Posterior vena cava (tissue), 2 donors: Measurements from ENCODE around the gene PPP1R7. TPM values are rescaled to one million over a fixed set of nuclear protein-coding genes. Genes with fewer than 3 reads are reported as not detected.

Experiments used
- DNase-seq: peaks from one replicate; pipeline ENCODE4 v3.0.0-alpha.2; 2020; ENCODE audit warnings: low spot score
- intact Hi-C, 2 donors: fragments of 100-400 bp; cut with DNase I; formaldehyde crosslinking; loops; one replicate each; pipeline versions ENCODE4 v1.14.1 to v1.14.2; 2022 to 2023
- total RNA-seq, 2 donors: library from RNA; stranded (reverse); fragmentation: NEBNext Ultra II Directional; extraction: Animal tissue kit (Norgen Biotek cat#: 25700); gene quantifications; one replicate each; pipeline ENCODE4 v1.2.1, GENCODE V29; 2021
- donor health status: DM: yes; HTN: yes; CAD: no.
- donor health status: DM: yes; HTN: yes; CAD: no.

Gene PPP1R7
- total RNA-seq, 2 donors from 2014 or later: 49.3 to 53.0 TPM

- intact Hi-C loops: no loop called here
- peak; percentile 53 for DNase-seq
These were observed 14.1 kb upstream of the PPP1R7 start for GRCh38 chr2:241136191-241136590.

DNA sequence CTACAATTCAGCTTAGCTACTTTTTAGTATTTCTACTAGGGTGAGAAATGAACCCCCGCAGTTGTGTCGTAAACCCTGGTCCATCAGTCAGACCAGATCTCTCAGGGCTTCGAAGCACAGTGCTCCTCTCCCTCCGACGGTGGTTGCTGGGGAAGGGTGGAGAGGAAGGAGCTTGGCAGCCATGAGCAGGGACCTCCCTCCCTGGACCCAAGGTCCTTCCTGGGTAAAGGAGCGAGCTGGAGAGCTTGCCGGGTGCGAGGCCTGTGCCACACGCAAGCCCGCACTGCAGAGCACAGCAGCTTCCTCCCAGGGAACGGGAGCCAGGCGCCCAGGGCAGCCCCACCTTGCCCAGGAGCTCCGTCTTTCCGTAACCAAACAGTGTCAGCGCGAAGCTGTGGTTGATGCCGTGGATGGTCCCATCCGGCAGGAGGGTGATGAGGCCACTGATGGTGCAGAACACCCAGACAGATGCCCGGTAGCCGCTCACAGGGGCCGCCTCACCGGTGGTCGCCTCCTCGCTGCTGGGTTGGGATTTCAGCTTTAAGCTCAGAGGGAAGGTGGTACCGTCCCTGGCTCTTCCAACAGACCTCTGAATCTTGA, 13.5 kb upstream of the PPP1R7 start:
- intact Hi-C loops: no loop called here
- DNase-seq: peak; percentile 50

DNA sequence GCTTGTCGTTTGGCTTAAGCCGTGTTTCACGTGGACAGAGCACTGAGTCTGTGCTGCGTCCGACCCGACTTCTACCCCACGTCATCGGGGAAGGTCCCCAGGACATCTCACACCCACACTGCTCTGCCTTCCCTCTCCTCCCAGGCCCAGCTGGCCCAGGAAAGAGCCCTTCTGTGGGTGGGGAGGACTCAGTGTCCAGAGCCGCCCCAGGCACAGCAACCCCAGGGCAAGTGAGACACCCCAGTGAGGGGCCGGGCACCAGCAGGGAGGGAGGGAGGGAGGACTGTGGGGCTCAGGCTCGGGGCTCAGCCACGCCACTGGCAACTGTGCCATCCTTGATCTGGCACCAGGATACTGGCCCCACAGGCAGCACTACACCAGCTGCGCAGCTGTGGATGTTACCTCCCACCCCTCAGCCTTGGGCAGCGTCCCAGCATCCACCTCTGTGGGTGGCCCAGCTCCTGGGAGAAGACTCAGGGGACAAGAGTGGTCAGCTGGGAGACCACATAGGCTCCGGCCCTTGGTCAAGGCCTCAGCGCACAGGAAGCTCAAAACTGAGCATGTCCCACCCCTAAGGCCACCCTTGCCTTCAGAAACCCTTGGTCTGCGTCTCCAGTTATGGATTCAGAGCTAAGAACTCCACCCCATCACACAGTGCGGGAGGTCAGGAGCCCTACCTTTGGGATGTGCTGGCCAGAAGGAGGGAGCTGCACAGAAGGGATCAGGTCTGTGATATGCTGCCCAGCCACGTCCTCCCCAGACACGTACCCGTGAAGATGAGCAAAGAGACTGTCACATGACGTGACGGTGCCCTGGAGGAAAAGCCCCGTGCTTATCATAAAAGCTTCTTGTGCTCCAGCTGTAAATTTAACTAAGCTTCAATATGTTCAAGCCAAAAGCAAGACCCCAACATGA, 12.7 kb upstream of the PPP1R7 start:
- intact Hi-C loops: no loop called here

GRCh38 chr2:241138471-241138870, 11.8 kb upstream of the PPP1R7 start:
- intact Hi-C loops: no loop called here
- peak; percentile 71 for DNase-seq

More for the DNA sequence above, 12.7 kb upstream of the PPP1R7 start:
- DNase-seq: peak; percentile 61

GRCh38 chr2:241139531-241140444, 10.5 kb upstream of the PPP1R7 start:
- DNase-seq: peak; percentile 62
- intact Hi-C loops: no loop called here

GRCh38 chr2:241140445-241140840, 9.8 kb upstream of the PPP1R7 start:
- peak; percentile 15 for DNase-seq
- intact Hi-C loops: no loop called here

GRCh38 chr2:241141214-241141770, 9.0 kb upstream of the PPP1R7 start:
- intact Hi-C loops: no loop called here
- peak; percentile 70 for DNase-seq

DNA sequence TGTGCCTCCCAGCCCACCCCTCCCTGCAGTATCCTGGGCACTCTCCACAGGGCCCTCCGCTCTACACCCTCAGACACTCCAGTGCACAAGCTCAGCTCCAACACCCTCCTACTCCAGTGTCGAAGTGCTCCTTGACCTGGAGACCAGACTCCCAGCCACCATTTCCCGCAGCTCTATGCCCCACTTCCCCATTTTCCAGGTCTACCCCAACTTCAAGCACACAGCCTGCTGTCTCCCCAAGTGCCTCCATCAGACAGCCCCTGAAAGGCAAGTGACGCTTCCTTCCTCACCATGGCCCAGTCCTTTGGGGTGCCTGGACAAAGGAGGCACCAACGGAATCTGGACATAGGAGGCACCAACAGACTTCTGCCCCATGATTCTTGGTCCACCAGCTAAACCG, 8.2 kb upstream of the PPP1R7 start:
- peak; percentile 31 for DNase-seq
- intact Hi-C loops: no loop called here

DNA sequence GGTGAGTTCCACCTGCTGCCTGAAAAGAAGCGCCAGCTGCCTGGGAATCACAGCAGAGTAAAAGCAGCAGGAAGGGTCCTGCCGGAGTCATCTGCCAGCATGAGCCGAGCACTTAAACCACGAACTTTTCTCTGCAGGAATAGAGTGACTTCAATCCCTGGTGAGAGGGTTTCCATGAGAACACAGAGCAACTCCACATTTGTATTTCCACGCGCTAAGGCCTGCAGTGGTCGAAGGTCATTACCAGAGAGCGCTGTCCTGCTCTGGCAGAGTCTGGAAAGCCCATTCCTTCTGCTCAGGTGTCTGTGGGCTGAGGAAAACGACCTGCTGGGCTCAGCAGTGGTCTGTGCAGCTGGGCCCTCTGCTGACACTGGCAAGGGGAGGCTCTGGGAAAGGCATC, 7.7 kb upstream of the PPP1R7 start:
- intact Hi-C loops: no loop called here
- peak; percentile 43 for DNase-seq

DNA sequence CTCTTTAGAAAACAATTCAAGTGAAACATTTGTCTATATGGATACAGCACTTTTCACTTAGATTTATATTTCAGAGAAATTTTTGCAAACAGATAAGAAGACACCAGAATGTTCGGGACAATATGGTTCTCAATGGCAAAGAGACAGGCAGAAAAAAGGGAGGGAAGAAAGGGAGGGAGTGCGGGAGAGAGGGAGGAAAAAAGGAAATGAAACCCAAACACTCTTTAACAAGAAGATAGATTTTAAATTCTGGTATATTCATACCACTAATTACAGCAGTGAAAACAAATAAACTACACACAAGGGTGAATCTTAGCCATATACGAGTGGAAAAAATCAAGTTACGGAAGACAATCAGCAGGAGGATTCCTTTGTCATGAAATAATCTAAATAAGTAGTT, 4.0 kb upstream of the PPP1R7 start:
- intact Hi-C loops: no loop called here
- DNase-seq: no peak

DNA sequence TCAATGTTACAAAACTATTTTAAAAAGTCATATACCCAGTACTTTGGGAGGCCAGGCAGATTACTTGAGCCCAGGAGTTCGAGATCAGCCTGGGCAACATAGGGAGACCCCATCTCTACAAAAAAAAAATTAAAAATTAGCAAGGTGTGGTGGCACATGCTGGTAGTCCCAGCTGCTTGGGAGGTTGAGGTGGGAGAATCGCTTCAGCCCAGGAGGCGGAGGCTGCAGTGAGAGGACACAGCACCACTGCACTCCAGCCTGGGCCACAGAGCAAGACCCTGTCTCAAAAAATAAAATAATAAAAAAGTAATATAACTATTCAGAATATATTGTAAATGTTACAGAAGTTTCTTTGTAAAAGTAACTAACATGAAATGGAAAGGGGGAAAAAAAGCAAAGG, 2.9 kb upstream of the PPP1R7 start:
- intact Hi-C loops: no loop called here
- no peak for DNase-seq

DNA sequence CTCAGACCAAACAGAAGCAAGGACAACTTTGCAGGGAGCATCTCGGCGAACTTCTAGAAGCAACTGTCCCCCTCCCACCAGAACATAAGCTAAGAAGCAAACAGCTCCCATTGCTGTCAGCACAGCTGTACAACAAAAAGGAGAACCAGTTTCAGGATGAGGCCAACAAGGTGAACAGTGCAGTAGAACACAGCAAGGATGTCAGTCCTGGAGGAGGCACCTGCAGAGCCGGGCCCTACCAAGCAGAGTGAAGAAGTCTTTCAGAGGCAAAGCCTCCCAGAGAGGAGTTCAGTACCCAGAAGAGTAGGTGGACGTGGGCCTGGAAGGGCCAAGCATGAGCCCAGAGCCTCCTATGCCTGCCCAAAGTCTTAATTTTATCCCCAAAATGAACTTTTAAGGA, 2.0 kb upstream of the PPP1R7 start:
- intact Hi-C loops: no loop called here
- DNase-seq: no peak

GRCh38 chr2:241148891-241149674, 1.2 kb upstream of the PPP1R7 start, which contains the start of gene PASK:
Gene PASK, minus strand, starts transcription at chr2:241149472. Its CDS starts 6,440 bp downstream, at chr2:241143032.
- DNase-seq: peak; percentile 98
- intact Hi-C loops: no loop called here

GRCh38 chr2:241149675-241149924, 667 bp upstream of the PPP1R7 start:
- intact Hi-C loops: no loop called here

GRCh38 chr2:241150660-241151530, 628 bp downstream of the PPP1R7 start:
- no peak for DNase-seq
- intact Hi-C loops: no loop called here

More at GRCh38 chr2:241149675-241149924, 667 bp upstream of the PPP1R7 start:
- DNase-seq: no peak

DNA sequence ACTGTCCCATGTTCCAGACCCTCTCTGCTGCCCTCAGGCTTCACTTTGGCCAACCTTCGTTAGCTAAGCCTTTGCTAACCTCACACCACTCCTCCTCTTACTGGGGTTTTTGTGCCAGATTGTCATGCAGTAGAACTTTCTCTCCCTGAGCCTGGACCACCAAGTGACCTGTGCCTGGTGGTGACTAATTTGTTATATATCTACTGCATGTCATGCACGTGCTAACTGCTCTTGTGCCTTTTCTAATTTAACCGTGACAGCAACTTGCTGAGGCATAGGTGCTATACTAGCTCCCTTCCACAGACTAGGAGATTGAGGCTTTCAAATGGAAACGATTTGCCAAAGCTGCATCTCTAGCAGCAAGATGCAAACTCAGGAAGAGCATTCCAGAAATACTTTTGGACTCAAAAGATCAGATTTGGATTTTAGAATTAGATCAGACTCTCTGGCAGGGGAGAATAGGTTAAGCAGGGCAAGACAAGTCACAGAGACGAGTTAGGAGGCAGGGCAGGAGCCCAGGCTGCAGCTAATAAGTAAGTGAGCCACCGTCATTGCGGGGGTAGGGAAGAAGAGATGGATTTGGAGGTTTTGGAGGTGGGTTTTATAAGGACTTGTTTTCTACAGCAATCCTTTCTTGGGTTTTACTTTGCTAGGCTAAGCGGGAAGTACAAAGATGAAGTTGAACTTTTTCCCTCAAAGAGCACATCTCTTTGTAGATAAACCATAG, 1.8 kb downstream of the PPP1R7 start:
- no peak for DNase-seq
- intact Hi-C loops: no loop called here

GRCh38 chr2:241153616-241154015, 3.3 kb downstream of the PPP1R7 start:
- no peak for DNase-seq
- intact Hi-C loops: no loop called here
